Pancreas (tissue), 10 donors: ENCODE results near the gene ZBP1. TPM values are rescaled to one million over a fixed set of nuclear protein-coding genes. Genes with fewer than 3 reads are reported as not detected.

Experiments
- ATAC-seq, 4 donors: fragments of 200-7000 bp; cut with Tn5 transposase; one replicate each; pipeline versions ENCODE4 v1.8.0 to v1.9.1; 2020; ENCODE audit warnings: mild to moderate bottlenecking in 4 of 4, moderate library complexity in 4 of 4
- DNase-seq, 6 donors: peaks; one replicate each; pipeline ENCODE4 v3.0.0-alpha.2; 2020
- FAIRE-seq: peaks from 2 replicates; lab custom pipeline; 2012; peaks lifted over from hg19 to GRCh38; lab: Jason Lieb, UNC
- H3K27ac ChIP-seq, 4 donors: fragments of 200-600 bp; sonication (generic); 1 replicate in 3 of 4; 2 replicates in 1 of 4; pipeline versions ENCODE4 v1.5.0 to v1.8.0; 2020
- H3K27me3 ChIP-seq, 4 donors: fragments of 200-600 bp; one replicate each; pipeline ENCODE4 v1.8.0; 2021
- H3K36me3 ChIP-seq, 3 donors: fragments of 200-600 bp; sonication (generic) in 1 of 3; one replicate each; pipeline versions ENCODE4 v1.5.0 to v1.8.0; 2020 to 2021
- H3K4me1 ChIP-seq, 3 donors: fragments of 200-600 bp; one replicate each; pipeline ENCODE4 v1.8.0; 2021
- H3K4me3 ChIP-seq, 4 donors: fragments of 200-600 bp; sonication (generic) in 2 of 4; one replicate each; pipeline versions ENCODE4 v1.5.0 to v1.8.0; 2020 to 2021
- H3K9me3 ChIP-seq, 4 donors: fragments of 200-600 bp; one replicate each; pipeline ENCODE4 v1.8.0; 2021
- CTCF ChIP-seq, 4 donors: fragments of 200-600 bp; sonication (generic) in 3 of 4; IDR thresholded peaks; one replicate each; pipeline versions ENCODE4 v1.5.0 to v1.8.0; 2021; ENCODE audit warnings: antibody characterized with exemption in 4 of 4
- WGBS, 2 donors: extraction: QIAGEN DNeasy Blood & Tissue Kit; methylation state at CpG; one replicate each; pipeline ENCODE4 v1.1.7; 2013; 5-methylcytosine and 5-hydroxymethylcytosine counted together
- intact Hi-C, 3 donors: fragments of 100-400 bp; cut with DNase I; formaldehyde crosslinking; loops; one replicate each; pipeline versions ENCODE4 v1.11.1 to v1.14.2; 2022
- polyA plus RNA-seq, 2 donors: library from polyadenylated mRNA; stranded (reverse); fragments of 200-250 nt; gene quantifications; one replicate each; pipeline ENCODE4 v1.2.3, GENCODE V29; 2013
- total RNA-seq, 6 donors: library from RNA; stranded (reverse); fragmentation: NEBNext Ultra II Directional in 4 of 6; extraction: Animal tissue kit (Norgen Biotek cat#: 25700) in 4 of 6; gene quantifications; one replicate each; pipeline versions ENCODE4 v1.2.1 to v1.2.4, GENCODE V29; 2021 to 2023
- donor health status: healthy with polysubstance abuse.
- donor health status: DM: no; HTN: no; CAD: no; lungs with moderate emphysema.
- donor health status: DM: no; HTN: no; CAD: no.
- donor health status: control.
- donor health status: control.
- donor health status: Bipolar disorder and iron deficiency.
- donor health status: DM: yes; HTN: yes; CAD: no.
- donor health status: DM: no; HTN: no; CAD: no.
- donor health status: DM: no; HTN: no; CAD: no.
- donor health status: DM: yes; HTN: yes; CAD: no.

The ZBP1 gene
- total and polyA plus RNA-seq, 8 donors = 0.09 to 0.90 (median 0.17) TPM; not detected in 3

- 85 to 93% methylated on average over 27 of the region's 27 CpGs for WGBS, 2 donors
- no peak for ATAC-seq
- Histone ChIP-seq H3K4me3 (no peak overlapping the region), H3K27me3 (no peaks in the 10 kb centered on the region), H3K36me3 (no peaks in the 10 kb centered on the region), H3K4me1 (no peaks in the 10 kb centered on the region), H3K9me3 (no peaks in the 10 kb centered on the region), H3K27ac (no peak overlapping the region)
- TF ChIP-seq CTCF (IDR thresholded peaks at IDR 0.05) = no peak
- peak in 2 of 6 donors; percentile 55 to 59 for DNase-seq
- intact Hi-C loops = no loop called here
- FAIRE-seq = no peak
Measured at GRCh38 chr20:57663681-57664451, 43.6 kb upstream of the ZBP1 start.

- 81 to 87% methylated on average over 9 of the region's 9 CpGs for WGBS, 2 donors
- no peaks in the 10 kb centered on the region for H3K9me3 ChIP-seq
- no peak for ATAC-seq
- H3K27ac ChIP-seq = no peak overlapping the region
- no peak overlapping the region for H3K4me3 ChIP-seq
- intact Hi-C loops = no loop called here
- TF ChIP-seq CTCF (IDR thresholded peaks at IDR 0.05) = no peak
- H3K36me3 ChIP-seq = no peaks in the 10 kb centered on the region
- H3K4me1 ChIP-seq = no peaks in the 10 kb centered on the region
- peak in 2 of 6 donors; percentile 35 to 36 for DNase-seq
- FAIRE-seq = no peak
- no peaks in the 10 kb centered on the region for H3K27me3 ChIP-seq
Measured at GRCh38 chr20:57663241-57663640, 43.0 kb upstream of the ZBP1 start.

GRCh38 chr20:57662456-57663240 is 42.4 kb upstream of the ZBP1 start:
- Histone ChIP-seq H3K9me3 (no peaks in the 10 kb centered on the region), H3K27me3 (no peaks in the 10 kb centered on the region), H3K4me1 (no peaks in the 10 kb centered on the region), H3K27ac (no peak overlapping the region), H3K4me3 (no peak overlapping the region), H3K36me3 (no peaks in the 10 kb centered on the region)
- WGBS, 2 donors = 64 to 68% methylated on average over 21 of the region's 21 CpGs
- DNase-seq = peak in 3 of 6 donors; percentile 1 to 58 (median 50)
- no peak for ATAC-seq
- no peak for TF ChIP-seq CTCF (IDR thresholded peaks at IDR 0.05)
- intact Hi-C loops = no loop called here
- FAIRE-seq = no peak

GRCh38 chr20:57661746-57662455 is 41.7 kb upstream of the ZBP1 start:
- intact Hi-C loops = no loop called here
- TF ChIP-seq CTCF (IDR thresholded peaks at IDR 0.05) = no peak
- Histone ChIP-seq H3K4me3 (no peak overlapping the region), H3K27ac (no peak overlapping the region), H3K27me3 (no peaks in the 10 kb centered on the region), H3K4me1 (no peaks in the 10 kb centered on the region), H3K9me3 (no peaks in the 10 kb centered on the region), H3K36me3 (peaks cover 0 to 3% (median 0%) of the 10 kb centered on the region in 3 donors)
- 79 to 84% methylated on average over 26 of the region's 26 CpGs for WGBS, 2 donors
- FAIRE-seq (no peak), ATAC-seq (no peak), DNase-seq (peak in 1 of 6 donors; percentile 20)
